A549 (cell line): ENCODE data around the gene CREB3L1. TPM values are rescaled to one million over a fixed set of nuclear protein-coding genes. Genes with fewer than 3 reads are reported as not detected.

Experiments
- ATAC-seq, 2 experiments: fragments of 200-7000 bp in 1 of 2; fragments of >200 bp in 1 of 2; cut with Nextera tagmentation in 1 of 2; cut with Tn5 transposase in 1 of 2; 3 replicates each; pipeline versions ENCODE4 v1.8.0 to v1.9.1; 2018 to 2020; ENCODE audit warnings: mild to moderate bottlenecking in 1 of 2, moderate library complexity in 1 of 2
- CTCF ChIA-PET: fragments of 300-600 bp; sonication (Branson Sonifier 250); formaldehyde crosslinking; extraction: SDS; loops from one replicate; lab custom pipeline; 2021; ENCODE audit warnings: antibody characterized with exemption, inconsistent platforms; lab: Yijun Ruan, JAX
- POLR2A ChIA-PET: fragments of 350-600 bp; formaldehyde crosslinking; extraction: SDS; loops from one replicate; lab custom pipeline; 2021; ENCODE audit warnings: antibody characterized with exemption, inconsistent platforms; lab: Yijun Ruan, JAX
- DNase-seq, 2 experiments: peaks; one replicate each; pipeline versions ENCODE4 v3.0.0 to v3.0.0-alpha.2; 2011 to 2016; ENCODE audit warnings: low read depth in 1 of 2, low spot score in 1 of 2
- FAIRE-seq: peaks from 2 replicates; lab custom pipeline; 2011; peaks lifted over from hg19 to GRCh38; lab: Jason Lieb, UNC
- H3K27ac ChIP-seq, 2 experiments: fragments of >200 bp; sonication (Bioruptor Twin); formaldehyde crosslinking; 3 replicates each; pipeline ENCODE4 v1.5.1; 2016 to 2017
- H3K4me1 ChIP-seq: fragments of >200 bp; sonication (Bioruptor Twin); formaldehyde crosslinking; 3 replicates; pipeline ENCODE4 v1.6.1; 2016
- H3K4me2 ChIP-seq: fragments of >200 bp; sonication (Bioruptor Twin); formaldehyde crosslinking; 3 replicates; pipeline ENCODE4 v1.6.1; 2016
- H3K4me3 ChIP-seq: fragments of >200 bp; sonication (Bioruptor Twin); formaldehyde crosslinking; 3 replicates; pipeline ENCODE4 v1.5.1; 2016
- H3K9me3 ChIP-seq: fragments of >200 bp; sonication (Bioruptor Twin); formaldehyde crosslinking; 3 replicates; pipeline ENCODE4 v1.6.1; 2016
- BHLHE40 ChIP-seq: IDR thresholded peaks from 2 replicates; pipeline ENCODE4 v1.6.1; 2012; ENCODE audit warnings: low read depth, low read length, inconsistent platforms
- CEBPB ChIP-seq, 2 experiments: fragments of >200 bp in 1 of 2; sonication (Bioruptor Twin) in 1 of 2; formaldehyde crosslinking in 1 of 2; IDR thresholded peaks; 2 replicates each; pipeline ENCODE4 v1.6.1; 2012 to 2016
- CHD2 ChIP-seq: fragments of 150-350 bp; IDR thresholded peaks from 2 replicates; pipeline ENCODE4 v1.6.1; 2014; ENCODE audit warnings: low read length; ENCODE audit not compliant: partially characterized antibody
- CHD4 ChIP-seq: fragments of 200-600 bp; sonication (generic); IDR thresholded peaks from 2 replicates; pipeline ENCODE4 v1.6.1; 2016; ENCODE audit warnings: antibody characterized with exemption, mild to moderate bottlenecking, borderline replicate concordance
- EHF ChIP-seq: fragments of 250-450 bp; sonication (Bioruptor Pico); IDR thresholded peaks from 2 replicates; pipeline ENCODE4 v1.5.0; 2020; ENCODE audit warnings: mild to moderate bottlenecking
- ELK1 ChIP-seq: fragments of 150-350 bp; IDR thresholded peaks from 2 replicates; pipeline ENCODE4 v1.6.1; 2014; ENCODE audit warnings: low read depth, mild to moderate bottlenecking, low read length
- ESRRA ChIP-seq: fragments of 150-350 bp; IDR thresholded peaks from 2 replicates; pipeline ENCODE4 v1.6.1; 2014; ENCODE audit warnings: mild to moderate bottlenecking, low read length, borderline replicate concordance
- HOXA7 ChIP-seq: fragments of 250-450 bp; sonication (Bioruptor Pico); IDR thresholded peaks from 2 replicates; pipeline ENCODE4 v1.5.0; 2020; ENCODE audit warnings: mild to moderate bottlenecking, moderate library complexity
- JUNB ChIP-seq: fragments of >200 bp; sonication (Bioruptor Twin); formaldehyde crosslinking; IDR thresholded peaks from 2 replicates; pipeline ENCODE4 v1.6.1; 2016
- KDM1A ChIP-seq: fragments of 200-600 bp; sonication (generic); IDR thresholded peaks from 2 replicates; pipeline ENCODE4 v1.6.1; 2016; ENCODE audit warnings: low read depth, mild to moderate bottlenecking
- NFE2L2 ChIP-seq: fragments of 150-350 bp; conservative IDR thresholded peaks from 2 replicates; pipeline ENCODE4 v1.6.1; 2014; ENCODE audit warnings: low read length
- NR3C1 ChIP-seq: fragments of >200 bp; sonication (Bioruptor Twin); formaldehyde crosslinking; IDR thresholded peaks from 3 replicates; pipeline ENCODE4 v1.6.1; 2017
- PHF8 ChIP-seq: fragments of 200-600 bp; sonication (generic); IDR thresholded peaks from 2 replicates; pipeline ENCODE4 v1.6.1; 2016; ENCODE audit warnings: low read depth, mild to moderate bottlenecking, antibody characterized with exemption, moderate library complexity, borderline replicate concordance
- POLR2A ChIP-seq: IDR thresholded peaks from 2 replicates; pipeline ENCODE4 v1.6.1; 2012; ENCODE audit warnings: mild to moderate bottlenecking, low read length
- POLR2AphosphoS2 ChIP-seq: conservative IDR thresholded peaks from 2 replicates; pipeline ENCODE4 v1.6.1; 2012; ENCODE audit warnings: low read length, improper control_type of control experiment, inconsistent platforms
- REST ChIP-seq: fragments of 200-600 bp; sonication (generic); IDR thresholded peaks from 2 replicates; pipeline ENCODE4 v1.6.1; 2016; ENCODE audit warnings: antibody characterized with exemption, mild to moderate bottlenecking, moderate library complexity
- RFX5 ChIP-seq: fragments of 450-650 bp; IDR thresholded peaks from 2 replicates; pipeline ENCODE4 v1.7.1; 2014; ENCODE audit warnings: antibody characterized with exemption, mild to moderate bottlenecking, moderate library complexity
- RNF2 ChIP-seq: fragments of 200-600 bp; sonication (generic); IDR thresholded peaks from 2 replicates; pipeline ENCODE4 v1.6.1; 2016; ENCODE audit warnings: low read depth, mild to moderate bottlenecking, antibody characterized with exemption, moderate library complexity, borderline replicate concordance
- ZFP36 ChIP-seq: fragments of 450-650 bp; IDR thresholded peaks from 2 replicates; pipeline ENCODE4 v1.6.1; 2014; ENCODE audit warnings: borderline replicate concordance; ENCODE audit not compliant: partially characterized antibody
- WGBS: methylation state at CpG from one replicate; pipeline ENCODE4 v1.1.6; 2017; ENCODE audit errors: missing lambda C conversion rate; 5-methylcytosine and 5-hydroxymethylcytosine counted together
- polyA plus RNA-seq, 4 experiments: library from polyadenylated mRNA; depleted of rRNA in 3 of 4; stranded (reverse); fragments of >200 nt; fragmentation: RNase III in 1 of 4; extraction: RNeasy Plus Mini Kit Qiagen cat#74134 plus additional on column Dnase treatment in 1 of 4; gene quantifications; 2 replicates in 3 of 4; 3 replicates in 1 of 4; pipeline ENCODE4 v1.2.3, GENCODE V29; 2011 to 2017
- TF ChIP-seq, protein P1 (sequence below): IDR thresholded peaks from 2 replicates; pipeline ENCODE4 v1.6.1; 2012; ENCODE audit warnings: low read depth, borderline replicate concordance
- TF ChIP-seq, protein P2 (sequence below): fragments of 250-450 bp; sonication (Bioruptor Pico); IDR thresholded peaks from 2 replicates; pipeline ENCODE4 v1.5.0; 2020; ENCODE audit warnings: low read depth, mild to moderate bottlenecking, moderate library complexity
- TF ChIP-seq, protein P3 (sequence below): fragments of >200 bp; sonication (Bioruptor Twin); formaldehyde crosslinking; IDR thresholded peaks from 3 replicates; pipeline ENCODE4 v1.6.1; 2016

CREB3L1 gene
- polyA plus RNA-seq, 2 of the 4 experiments (the other 2 are of a cell fraction): 0.61 to 2.3 TPM

DNA sequence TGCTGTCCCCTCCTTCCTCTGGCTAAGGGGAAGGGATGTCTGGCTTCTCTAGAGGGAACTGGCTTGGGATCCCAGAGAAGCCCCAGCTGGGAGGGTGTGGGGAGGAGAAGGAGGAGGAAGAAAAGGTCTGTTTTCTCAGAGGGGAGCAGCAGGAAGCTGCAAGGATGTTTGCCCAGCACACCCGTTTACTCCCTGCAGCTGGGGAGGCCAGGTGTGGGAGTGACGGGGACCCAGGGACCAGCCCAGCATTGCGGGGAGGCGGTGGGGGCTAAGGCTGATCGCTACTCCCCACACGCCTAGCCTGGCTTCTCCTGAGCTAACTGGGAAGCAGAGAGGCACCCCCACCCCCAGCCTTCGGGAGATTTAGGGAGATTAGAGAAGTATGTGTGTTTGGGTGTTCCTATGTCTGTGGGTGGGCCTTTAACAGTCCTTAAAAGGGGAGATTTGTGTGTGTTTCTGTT lies 3.9 kb downstream of the CREB3L1 start:
- peak in 1 of 2 experiments; percentile 8; a peak in 2 of 6 replicates for ATAC-seq
- Histone ChIP-seq H3K4me3 (no peak overlapping the region), H3K4me1 (peaks cover 21% of the 10 kb centered on the region), H3K4me2 (no peak overlapping the region), H3K9me3 (no peaks in the 10 kb centered on the region), H3K27ac (peak overlapping the region in 1 of 2 experiments; percentile 42; a peak in 2 of 6 replicates)
- DNase-seq: no peak
- TF ChIP-seq EHF (no peak), ZFP36 (no peak), NFE2L2 (no peak), CHD4 (no peak), HOXA7 (CRISPR knock-in tag) (no peak), NR3C1 (no peak), CHD2 (no peak), POLR2A (no peak), CEBPB (IDR thresholded peaks at IDR 0.05) (no peak), ESRRA (no peak), BHLHE40 (no peak), KDM1A (no peak)
- TF ChIP-seq, protein P1, sequence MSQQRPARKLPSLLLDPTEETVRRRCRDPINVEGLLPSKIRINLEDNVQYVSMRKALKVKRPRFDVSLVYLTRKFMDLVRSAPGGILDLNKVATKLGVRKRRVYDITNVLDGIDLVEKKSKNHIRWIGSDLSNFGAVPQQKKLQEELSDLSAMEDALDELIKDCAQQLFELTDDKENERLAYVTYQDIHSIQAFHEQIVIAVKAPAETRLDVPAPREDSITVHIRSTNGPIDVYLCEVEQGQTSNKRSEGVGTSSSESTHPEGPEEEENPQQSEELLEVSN: no peak
- 28% methylated on average over 6 of the region's 7 CpGs for WGBS
- ChIA-PET CTCF (interaction anchor here (1.5 kb wide), 2 partner anchors 34 to 43 kb away, joined by 3 read pairs; no protein-coding TSS in a partner anchor), POLR2A (no interaction called here)
- FAIRE-seq: no peak

DNA sequence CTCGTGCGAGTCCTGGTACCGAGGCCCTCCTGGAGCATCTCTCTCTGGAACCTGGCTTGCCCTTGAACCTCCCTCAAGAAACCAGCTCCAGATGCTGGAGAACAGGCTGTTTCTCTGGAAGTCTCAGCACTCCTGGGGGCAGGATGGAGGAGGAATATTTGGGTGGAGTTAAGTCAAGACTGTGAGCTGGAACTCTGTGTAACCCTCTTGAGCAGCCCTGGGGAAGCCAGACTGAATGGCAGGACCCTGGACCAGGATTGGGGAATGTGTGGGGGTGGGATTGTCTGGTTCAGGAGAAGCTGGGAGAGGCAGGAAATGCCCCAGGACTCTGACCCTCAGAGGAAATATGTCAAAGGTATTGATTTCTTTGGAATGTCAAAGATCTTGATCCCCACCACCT lies 7.7 kb downstream of the CREB3L1 start:
- no peak overlapping the region for H3K4me3 ChIP-seq
- ATAC-seq: no peak
- no peaks in the 10 kb centered on the region for H3K9me3 ChIP-seq
- peaks cover 7% of the 10 kb centered on the region for H3K4me1 ChIP-seq
- 90% methylated on average over 3 of the region's 3 CpGs for WGBS
- DNase-seq: no peak
- ChIA-PET CTCF (interaction anchor here (0.8 to 20.1 kb wide), 7 partner anchors 9 to 46 kb away, joined by 3 to 321 read pairs (median 4); no protein-coding TSS in a partner anchor), POLR2A (no interaction called here)
- FAIRE-seq: no peak
- H3K27ac ChIP-seq: no peak overlapping the region
- H3K4me2 ChIP-seq: no peak overlapping the region
- TF ChIP-seq, protein P2, sequence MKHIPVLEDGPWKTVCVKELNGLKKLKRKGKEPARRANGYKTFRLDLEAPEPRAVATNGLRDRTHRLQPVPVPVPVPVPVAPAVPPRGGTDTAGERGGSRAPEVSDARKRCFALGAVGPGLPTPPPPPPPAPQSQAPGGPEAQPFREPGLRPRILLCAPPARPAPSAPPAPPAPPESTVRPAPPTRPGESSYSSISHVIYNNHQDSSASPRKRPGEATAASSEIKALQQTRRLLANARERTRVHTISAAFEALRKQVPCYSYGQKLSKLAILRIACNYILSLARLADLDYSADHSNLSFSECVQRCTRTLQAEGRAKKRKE (CRISPR knock-in tag): no peak
- TF ChIP-seq PHF8: no peak
- no peak for TF ChIP-seq ELK1
- TF ChIP-seq HOXA7 (CRISPR knock-in tag): no peak
- no peak for TF ChIP-seq RFX5
- TF ChIP-seq RNF2: no peak
- no peak for TF ChIP-seq REST
- TF ChIP-seq NFE2L2: no peak
- TF ChIP-seq CHD4: no peak
- TF ChIP-seq, protein P3, sequence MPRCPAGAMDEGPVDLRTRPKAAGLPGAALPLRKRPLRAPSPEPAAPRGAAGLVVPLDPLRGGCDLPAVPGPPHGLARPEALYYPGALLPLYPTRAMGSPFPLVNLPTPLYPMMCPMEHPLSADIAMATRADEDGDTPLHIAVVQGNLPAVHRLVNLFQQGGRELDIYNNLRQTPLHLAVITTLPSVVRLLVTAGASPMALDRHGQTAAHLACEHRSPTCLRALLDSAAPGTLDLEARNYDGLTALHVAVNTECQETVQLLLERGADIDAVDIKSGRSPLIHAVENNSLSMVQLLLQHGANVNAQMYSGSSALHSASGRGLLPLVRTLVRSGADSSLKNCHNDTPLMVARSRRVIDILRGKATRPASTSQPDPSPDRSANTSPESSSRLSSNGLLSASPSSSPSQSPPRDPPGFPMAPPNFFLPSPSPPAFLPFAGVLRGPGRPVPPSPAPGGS: no peak
- no peak for TF ChIP-seq JUNB
- TF ChIP-seq POLR2AphosphoS2: no peak
- TF ChIP-seq, all 56 proteins: peak for 0
